ENCODE results near the gene DNMBP. TPM values are rescaled to one million over a fixed set of nuclear protein-coding genes. Genes with fewer than 3 reads are reported as not detected.
"Not testable (repeated sequence)": the region's sequence is repeated elsewhere in the genome, so short reads cannot be mapped to it uniquely, and the experiment has no call there.

The DNMBP gene
- total RNA-seq, 1 donor from 2014 or later, result 1.0 TPM

DNA sequence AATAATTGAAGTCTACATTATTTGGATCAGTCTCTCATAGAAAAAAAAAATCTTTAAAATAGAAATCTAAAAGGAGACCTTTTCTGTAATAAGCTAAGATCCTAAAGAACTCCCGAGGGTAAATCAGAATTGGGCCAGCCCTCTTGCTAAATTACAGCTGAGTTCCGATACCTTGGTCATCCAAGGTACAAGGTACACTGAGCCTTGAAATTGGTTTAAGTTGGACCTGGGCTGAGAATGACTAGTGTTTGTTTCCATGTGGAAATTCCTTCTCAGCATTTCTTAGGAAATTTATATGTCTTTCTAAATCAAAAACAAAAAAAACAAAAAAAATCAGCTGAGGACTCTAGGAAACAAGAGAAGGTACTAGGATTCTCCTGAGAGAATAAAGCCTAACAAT, 64.9 kb downstream of the DNMBP start:
- no peak overlapping the region for H3K4me3 Mint-ChIP-seq (ENCODE audit: low read depth)
- no peak overlapping the region for H3K27ac Mint-ChIP-seq
- no peaks in the 10 kb centered on the region for H3K4me1 Mint-ChIP-seq (ENCODE audit: low read depth)
- no peak for DNase-seq (ENCODE audit: low spot score)
- intact Hi-C loops (cut with micrococcal nuclease), result no loop called here
- H3K36me3 Mint-ChIP-seq (ENCODE audit: low read depth), result no peaks in the 10 kb centered on the region
- H3K27me3 Mint-ChIP-seq (ENCODE audit: low read depth), result peaks cover 14% of the 10 kb centered on the region
- H3K9me3 Mint-ChIP-seq, result no peaks in the 10 kb centered on the region

DNA sequence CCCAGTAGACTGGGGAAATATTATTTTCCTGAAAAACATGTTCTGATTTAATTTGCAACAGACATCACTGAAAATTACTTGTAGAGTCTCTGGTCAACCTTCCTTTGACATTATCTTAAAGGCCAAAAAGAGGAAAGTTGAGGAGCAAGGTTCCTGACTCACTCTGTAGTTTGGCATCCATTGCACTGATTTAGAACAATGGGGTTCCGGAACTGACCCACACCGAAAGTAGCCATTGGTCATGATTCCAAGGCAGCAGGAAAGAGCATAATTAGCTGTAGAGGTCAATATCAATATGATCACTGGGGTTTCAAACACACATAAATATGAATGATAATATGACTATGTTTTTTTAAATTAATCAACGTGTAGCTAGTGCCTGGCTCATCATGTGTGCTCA, 65.8 kb downstream of the DNMBP start:
- H3K4me3 Mint-ChIP-seq (ENCODE audit: low read depth), result no peak overlapping the region
- intact Hi-C loops (cut with micrococcal nuclease), result no loop called here
- no peak for DNase-seq (ENCODE audit: low spot score)
- H3K36me3 Mint-ChIP-seq (ENCODE audit: low read depth), result no peaks in the 10 kb centered on the region
- no peaks in the 10 kb centered on the region for H3K9me3 Mint-ChIP-seq
- H3K27me3 Mint-ChIP-seq (ENCODE audit: low read depth), result peaks cover 14% of the 10 kb centered on the region
- no peaks in the 10 kb centered on the region for H3K4me1 Mint-ChIP-seq (ENCODE audit: low read depth)
- H3K27ac Mint-ChIP-seq, result no peak overlapping the region

DNA sequence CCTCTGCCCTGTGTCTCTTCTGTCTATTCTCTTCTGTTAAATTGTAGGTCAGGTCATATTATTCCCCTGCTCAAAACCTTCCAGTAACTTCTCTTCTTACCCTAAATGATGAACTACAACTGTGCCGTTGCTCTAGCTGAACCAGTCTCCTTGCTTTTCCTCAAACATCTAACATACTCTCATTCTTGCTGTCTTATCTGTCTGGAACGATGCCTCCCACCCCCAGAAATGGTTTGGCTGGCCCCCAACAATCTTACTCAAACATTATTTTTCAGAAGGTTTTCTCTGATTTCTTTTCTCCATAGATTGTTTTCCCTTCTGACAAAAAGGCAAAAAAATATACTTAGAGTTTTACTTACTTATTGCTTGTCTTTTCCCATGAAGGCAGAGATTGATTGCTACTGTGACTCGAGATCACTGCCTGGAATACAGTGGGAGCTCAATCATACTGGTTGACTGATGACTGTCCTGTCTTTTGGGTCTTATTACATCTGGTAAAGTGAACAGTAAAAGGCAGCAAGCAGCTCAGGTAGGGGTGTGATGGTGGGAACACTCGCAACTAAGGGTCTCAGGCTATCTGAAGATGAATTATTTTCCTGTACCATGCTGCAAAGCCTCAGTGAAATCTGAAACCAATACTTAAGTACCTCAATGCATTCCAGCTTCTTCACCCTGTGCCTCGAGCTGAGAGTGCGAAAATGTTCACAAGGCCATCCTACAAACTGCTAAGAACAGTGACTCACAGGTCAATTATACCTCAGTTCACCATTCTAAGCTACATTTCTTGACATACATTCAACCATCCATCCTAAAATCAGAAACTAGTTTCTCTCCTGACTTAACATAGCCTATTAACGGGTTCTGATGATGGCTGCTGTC, 67.6 kb downstream of the DNMBP start:
- H3K27me3 Mint-ChIP-seq (ENCODE audit: low read depth), result peaks cover 18% of the 10 kb centered on the region
- H3K9me3 Mint-ChIP-seq, result no peaks in the 10 kb centered on the region
- H3K4me1 Mint-ChIP-seq (ENCODE audit: low read depth), result no peaks in the 10 kb centered on the region
- H3K27ac Mint-ChIP-seq, result no peak overlapping the region
- no peak overlapping the region for H3K4me3 Mint-ChIP-seq (ENCODE audit: low read depth)
- intact Hi-C loops (cut with micrococcal nuclease), result no loop called here
- no peaks in the 10 kb centered on the region for H3K36me3 Mint-ChIP-seq (ENCODE audit: low read depth)
- DNase-seq (ENCODE audit: low spot score), result no peak

DNA sequence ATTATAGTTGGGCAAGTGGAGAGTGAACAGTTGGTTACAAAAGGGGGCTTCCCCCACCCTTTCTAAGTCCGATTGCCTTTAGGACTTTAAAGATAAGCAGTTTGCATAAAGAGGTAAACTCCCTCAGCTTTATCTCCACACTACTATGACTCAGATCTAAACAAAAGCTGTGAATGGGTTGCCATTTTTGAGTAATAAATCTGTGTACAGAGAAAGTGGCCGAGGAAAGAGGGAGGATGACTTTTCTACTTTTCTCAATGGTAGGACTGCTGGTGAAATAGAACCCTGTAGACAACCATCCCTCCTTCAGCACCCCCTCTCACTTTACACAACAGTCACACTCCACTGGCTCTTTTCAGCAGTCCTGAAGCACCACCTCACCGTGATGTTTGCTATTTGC, 71.2 kb downstream of the DNMBP start:
- peaks cover 7% of the 10 kb centered on the region for H3K27me3 Mint-ChIP-seq (ENCODE audit: low read depth)
- no peaks in the 10 kb centered on the region for H3K9me3 Mint-ChIP-seq
- intact Hi-C loops (cut with micrococcal nuclease), result no loop called here
- no peak overlapping the region for H3K27ac Mint-ChIP-seq
- no peak for DNase-seq (ENCODE audit: low spot score)
- no peak overlapping the region for H3K4me3 Mint-ChIP-seq (ENCODE audit: low read depth)
- H3K36me3 Mint-ChIP-seq (ENCODE audit: low read depth), result no peaks in the 10 kb centered on the region
- H3K4me1 Mint-ChIP-seq (ENCODE audit: low read depth), result no peaks in the 10 kb centered on the region

GRCh38 chr10:99937630-99938029, 72.1 kb downstream of the DNMBP start:
- Mint-ChIP-seq H3K27me3 (ENCODE audit: low read depth) (peaks cover 7% of the 10 kb centered on the region), H3K27ac (no peak overlapping the region), H3K9me3 (no peaks in the 10 kb centered on the region), H3K36me3 (ENCODE audit: low read depth) (no peaks in the 10 kb centered on the region), H3K4me3 (ENCODE audit: low read depth) (no peak overlapping the region), H3K4me1 (ENCODE audit: low read depth) (no peaks in the 10 kb centered on the region)
- no peak for DNase-seq (ENCODE audit: low spot score)
- intact Hi-C loops (cut with micrococcal nuclease), result no loop called here

GRCh38 chr10:99932203-99932957, 77.4 kb downstream of the DNMBP start:
- H3K27me3 Mint-ChIP-seq (ENCODE audit: low read depth); H3K36me3 Mint-ChIP-seq (ENCODE audit: low read depth); H3K27ac Mint-ChIP-seq; H3K4me1 Mint-ChIP-seq (ENCODE audit: low read depth); intact Hi-C loops (cut with micrococcal nuclease); H3K9me3 Mint-ChIP-seq; H3K4me3 Mint-ChIP-seq (ENCODE audit: low read depth); DNase-seq (ENCODE audit: low spot score): not testable (repeated sequence)

DNA sequence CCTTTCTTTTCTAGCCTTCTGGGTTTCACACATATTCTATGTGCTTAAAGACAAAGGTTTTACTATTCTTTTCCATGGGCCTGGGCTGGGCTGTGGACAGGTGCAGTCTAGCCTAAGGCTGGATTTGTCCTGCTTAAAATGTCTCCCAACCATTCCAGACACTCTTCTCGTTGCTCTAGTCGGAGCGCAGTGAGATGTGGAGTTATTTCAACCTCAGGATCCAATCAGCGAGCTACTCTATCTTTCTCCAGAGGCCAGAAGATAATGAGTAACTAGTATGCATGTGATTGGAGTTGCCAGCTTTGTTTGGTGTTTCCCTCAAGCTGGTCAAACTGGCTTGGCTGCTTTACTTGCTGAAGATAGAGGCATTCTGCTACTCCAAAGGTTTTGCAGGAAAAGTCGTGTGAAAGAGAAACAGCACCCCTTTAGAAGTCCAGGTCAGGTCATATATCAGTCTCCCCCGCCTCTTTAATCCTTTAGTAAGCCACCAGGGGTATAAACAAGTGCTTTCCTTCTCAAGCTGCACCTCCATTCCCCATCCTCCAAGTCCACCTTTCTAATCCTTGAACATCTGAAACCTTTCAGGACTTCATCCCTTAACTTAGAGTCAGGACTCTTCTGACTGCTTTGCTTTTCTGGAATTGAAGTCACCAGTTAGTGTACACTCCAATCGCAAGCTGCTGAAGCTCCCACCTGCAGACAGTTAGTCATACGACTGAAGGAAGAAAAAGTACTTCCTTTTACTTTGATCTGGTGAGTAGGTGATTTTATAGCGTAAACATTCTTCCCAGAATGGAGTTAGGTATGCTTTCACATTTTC, 78.8 kb downstream of the DNMBP start:
- Mint-ChIP-seq H3K4me3 (ENCODE audit: low read depth) (no peak overlapping the region), H3K4me1 (ENCODE audit: low read depth) (peaks cover 3% of the 10 kb centered on the region), H3K27ac (no peak overlapping the region), H3K9me3 (no peaks in the 10 kb centered on the region), H3K27me3 (ENCODE audit: low read depth) (peaks cover 7% of the 10 kb centered on the region), H3K36me3 (ENCODE audit: low read depth) (no peaks in the 10 kb centered on the region)
- no peak for DNase-seq (ENCODE audit: low spot score)
- intact Hi-C loops (cut with micrococcal nuclease), result no loop called here

DNA sequence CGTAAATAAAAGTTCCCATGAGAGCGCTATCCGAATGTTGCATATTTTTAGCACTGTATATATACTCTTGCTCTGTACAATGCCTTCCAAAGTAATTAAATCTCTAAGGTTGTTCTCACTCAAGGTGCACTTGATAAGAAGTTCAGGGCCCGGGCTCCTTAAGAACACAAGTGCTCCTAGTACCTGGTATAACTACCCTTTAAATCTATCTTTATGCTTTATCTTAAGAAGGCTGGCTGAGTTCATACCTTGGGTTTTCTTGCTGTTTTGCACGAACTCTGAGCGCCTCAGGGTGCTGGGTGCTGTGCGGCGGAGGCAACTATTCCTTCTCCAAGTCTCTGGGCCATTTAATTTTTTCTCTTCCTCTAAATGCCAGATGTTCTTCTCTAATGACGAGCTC, 80.4 kb downstream of the DNMBP start:
- Mint-ChIP-seq H3K27me3 (ENCODE audit: low read depth) (peaks cover 14% of the 10 kb centered on the region), H3K4me1 (ENCODE audit: low read depth) (peaks cover 3% of the 10 kb centered on the region), H3K4me3 (ENCODE audit: low read depth) (no peak overlapping the region), H3K27ac (no peak overlapping the region), H3K36me3 (ENCODE audit: low read depth) (no peaks in the 10 kb centered on the region), H3K9me3 (no peaks in the 10 kb centered on the region)
- intact Hi-C loops (cut with micrococcal nuclease), result no loop called here
- no peak for DNase-seq (ENCODE audit: low spot score)

DNA sequence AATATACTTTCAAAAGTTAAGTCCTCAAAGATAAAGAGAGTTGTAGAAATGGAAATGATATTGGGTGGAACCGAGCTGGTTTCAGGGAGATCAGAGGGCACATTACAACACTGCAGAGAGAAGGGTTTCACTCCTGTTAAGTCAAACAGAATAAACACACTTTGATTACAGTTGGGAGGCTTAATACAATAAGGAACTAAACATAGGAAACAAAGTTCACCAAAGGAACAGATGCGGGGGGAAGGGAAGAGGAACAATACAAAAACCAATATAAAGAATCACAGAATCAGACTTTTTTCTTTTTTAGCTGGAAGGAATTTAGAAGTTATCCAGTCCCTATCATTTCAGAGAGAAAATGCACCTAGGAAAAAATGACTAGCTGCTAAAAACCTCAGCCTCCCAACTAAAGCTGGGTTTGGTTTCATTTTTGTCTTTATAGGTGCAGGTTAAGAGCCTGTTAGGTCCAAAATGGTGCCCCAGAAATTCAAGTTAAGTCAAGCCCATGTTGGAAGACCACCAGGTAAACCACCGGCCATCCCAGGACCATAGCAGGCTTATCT, 81.9 kb downstream of the DNMBP start:
- intact Hi-C loops (cut with micrococcal nuclease), result no loop called here
- Mint-ChIP-seq H3K9me3 (no peaks in the 10 kb centered on the region), H3K27ac (no peak overlapping the region)

DNA sequence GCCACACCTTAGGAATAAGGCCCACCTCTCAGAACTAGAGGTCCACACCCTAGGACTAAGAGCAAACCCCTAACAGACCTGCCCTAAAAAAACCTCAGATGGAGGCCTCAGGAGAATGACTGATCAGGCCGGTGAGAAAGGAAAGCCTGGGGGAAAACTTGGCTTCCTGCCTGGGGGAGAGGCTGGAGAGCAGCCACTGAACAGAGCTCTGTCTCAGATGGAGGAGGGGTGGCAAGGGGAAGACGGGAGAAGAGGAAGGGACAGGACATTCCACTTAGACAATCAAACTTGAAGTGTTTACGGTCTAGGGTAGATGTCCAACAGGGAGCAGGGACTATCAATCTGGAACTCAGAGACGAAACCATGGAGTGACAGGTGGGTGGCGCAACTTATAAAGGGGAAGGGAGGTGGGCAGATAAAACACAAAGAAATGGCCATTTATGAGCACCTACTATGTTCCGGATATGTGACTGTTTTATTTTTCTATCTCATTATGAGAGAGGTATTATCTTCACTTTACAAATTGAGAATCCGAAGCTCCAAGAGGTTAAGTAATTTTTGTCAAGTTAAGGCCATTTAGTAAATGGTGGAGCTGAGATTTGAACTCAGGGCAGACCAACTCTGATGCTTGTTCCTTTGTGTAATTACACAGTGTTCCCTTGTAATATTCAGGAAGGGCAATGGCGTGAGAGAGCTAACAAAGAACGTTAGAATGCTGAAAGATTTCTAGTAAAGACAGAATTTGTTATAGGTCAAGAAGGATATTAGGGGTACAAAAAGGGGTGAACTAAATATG, 82.6 kb downstream of the DNMBP start:
- H3K36me3 Mint-ChIP-seq (ENCODE audit: low read depth), result no peaks in the 10 kb centered on the region

More for the DNA sequence above, 81.9 kb downstream of the DNMBP start:
- no peaks in the 10 kb centered on the region for H3K36me3 Mint-ChIP-seq (ENCODE audit: low read depth)
- H3K27me3 Mint-ChIP-seq (ENCODE audit: low read depth), result peaks cover 16% of the 10 kb centered on the region
- DNase-seq (ENCODE audit: low spot score), result no peak
- no peak overlapping the region for H3K4me3 Mint-ChIP-seq (ENCODE audit: low read depth)
- H3K4me1 Mint-ChIP-seq (ENCODE audit: low read depth), result peaks cover 3% of the 10 kb centered on the region

GRCh38 chr10:99924451-99925255, 85.1 kb downstream of the DNMBP start:
- no peak overlapping the region for H3K27ac Mint-ChIP-seq
- H3K36me3 Mint-ChIP-seq (ENCODE audit: low read depth), result no peaks in the 10 kb centered on the region
- H3K9me3 Mint-ChIP-seq, result no peaks in the 10 kb centered on the region
- no peak for DNase-seq (ENCODE audit: low spot score)
- intact Hi-C loops (cut with micrococcal nuclease), result no loop called here
- peaks cover 3% of the 10 kb centered on the region for H3K4me1 Mint-ChIP-seq (ENCODE audit: low read depth)
- no peak overlapping the region for H3K4me3 Mint-ChIP-seq (ENCODE audit: low read depth)
- peaks cover 15% of the 10 kb centered on the region for H3K27me3 Mint-ChIP-seq (ENCODE audit: low read depth)

More for the DNA sequence above, 82.6 kb downstream of the DNMBP start:
- peaks cover 16% of the 10 kb centered on the region for H3K27me3 Mint-ChIP-seq (ENCODE audit: low read depth)
- H3K27ac Mint-ChIP-seq, result no peak overlapping the region
- H3K4me1 Mint-ChIP-seq (ENCODE audit: low read depth), result peaks cover 3% of the 10 kb centered on the region
- H3K4me3 Mint-ChIP-seq (ENCODE audit: low read depth), result no peak overlapping the region
- H3K9me3 Mint-ChIP-seq, result no peaks in the 10 kb centered on the region
- DNase-seq (ENCODE audit: low spot score), result no peak
- intact Hi-C loops (cut with micrococcal nuclease), result no loop called here
